ENCODE results near the gene KIF17. TPM values are rescaled to one million over a fixed set of nuclear protein-coding genes. Genes with fewer than 3 reads are reported as not detected.

Gene KIF17
- total RNA-seq, 6 donors from 2014 or later: 4.2 to 12.6 (median 8.5) TPM

- DNase-seq (peak; percentile 97), ATAC-seq (ENCODE audit: low FRiP score in 2 of 2) (peak; percentile 98 to 99)
- peak; percentile 65 to 67 for TF ChIP-seq POLR2AphosphoS5 (IDR thresholded peaks at IDR 0.05)
- no peak for TF ChIP-seq EP300 (IDR thresholded peaks at IDR 0.05)
- TF ChIP-seq POLR2A (IDR thresholded peaks at IDR 0.05): peak in 1 of 4 donors; percentile 61
- TF ChIP-seq CTCF (IDR thresholded peaks at IDR 0.05): peak in 5 of 6 experiments; percentile 36 to 82 (median 49)
- Histone ChIP-seq H3K4me1 (peaks cover 14 to 28% (median 19%) of the 10 kb centered on the region in 4 donors), H3K9me3 (no peaks in the 10 kb centered on the region), H3K27ac (peak within 1 kb of the TSS; percentile 75 to 88 (median 78)), H3K36me3 (peaks cover 0 to 20% (median 12%) of the 10 kb centered on the region in 4 donors), H3K4me3 (peak within 1 kb of the TSS; percentile 75 to 92 (median 76)), H3K27me3 (no peaks in the 10 kb centered on the region)
- WGBS, 2 donors: 3 to 10% methylated on average over 2 to 33 of the region's 58 CpGs
Measured at GRCh38 chr1:20661207-20662109, 56.3 kb downstream of the KIF17 start, which contains the start of gene DDOST. Gene DDOST, minus strand, starts transcription at chr1:20661369. Its CDS starts 19 bp downstream, at chr1:20661350.

GRCh38 chr1:20660847-20661206 lies 57.0 kb downstream of the KIF17 start:
- TF ChIP-seq POLR2AphosphoS5 (IDR thresholded peaks at IDR 0.05): no peak
- peaks cover 0 to 26% (median 17%) of the 10 kb centered on the region in 4 donors for H3K36me3 ChIP-seq
- 0% methylated on average over 17 to 20 of the region's 20 CpGs for WGBS, 2 donors
- H3K27me3 ChIP-seq: no peaks in the 10 kb centered on the region
- H3K4me3 ChIP-seq: peak overlapping the region; percentile 75 to 92 (median 76)
- H3K27ac ChIP-seq: peak overlapping the region; percentile 45 to 88 (median 78)
- no peaks in the 10 kb centered on the region for H3K9me3 ChIP-seq
- DNase-seq: no peak
- peaks cover 14 to 28% (median 19%) of the 10 kb centered on the region in 4 donors for H3K4me1 ChIP-seq
- ATAC-seq (ENCODE audit: low FRiP score in 2 of 2): peak; percentile 4 to 12

- Histone ChIP-seq H3K36me3 (peaks cover 2 to 31% (median 22%) of the 10 kb centered on the region in 4 donors), H3K4me3 (peak overlapping the region; percentile 75 to 92 (median 76)), H3K9me3 (no peaks in the 10 kb centered on the region), H3K4me1 (peaks cover 14 to 28% (median 19%) of the 10 kb centered on the region in 4 donors), H3K27ac (peak overlapping the region in 1 of 4 donors; percentile 78), H3K27me3 (no peaks in the 10 kb centered on the region)
- TF ChIP-seq POLR2AphosphoS5 (IDR thresholded peaks at IDR 0.05): no peak
- DNase-seq: no peak
- no peak for ATAC-seq (ENCODE audit: low FRiP score in 2 of 2)
- 9 to 15% methylated on average over 3 of the region's 3 CpGs for WGBS, 2 donors
Measured at GRCh38 chr1:20660363-20660762, 57.4 kb downstream of the KIF17 start.

- H3K9me3 ChIP-seq: no peaks in the 10 kb centered on the region
- DNase-seq: no peak
- ATAC-seq (ENCODE audit: low FRiP score in 2 of 2): no peak
- H3K4me3 ChIP-seq: no peak overlapping the region
- H3K27ac ChIP-seq: no peak overlapping the region
- WGBS, 2 donors: 90 to 92% methylated on average over 15 to 16 of the region's 16 CpGs
- H3K36me3 ChIP-seq: peaks cover 14 to 51% (median 40%) of the 10 kb centered on the region in 4 donors
- H3K4me1 ChIP-seq: peaks cover 14 to 28% (median 19%) of the 10 kb centered on the region in 4 donors
- TF ChIP-seq EP300 (IDR thresholded peaks at IDR 0.05) (no peak), POLR2A (IDR thresholded peaks at IDR 0.05) (no peak), POLR2AphosphoS5 (IDR thresholded peaks at IDR 0.05) (no peak), CTCF (IDR thresholded peaks at IDR 0.05) (no peak)
- no peaks in the 10 kb centered on the region for H3K27me3 ChIP-seq
Measured at GRCh38 chr1:20658166-20658915, 59.5 kb downstream of the KIF17 start.

GRCh38 chr1:20657024-20657423 lies 60.8 kb downstream of the KIF17 start:
- H3K9me3 ChIP-seq: no peaks in the 10 kb centered on the region
- 92 to 93% methylated on average over 12 of the region's 12 CpGs for WGBS, 2 donors
- H3K4me1 ChIP-seq: peaks cover 12 to 24% (median 14%) of the 10 kb centered on the region in 4 donors
- no peak overlapping the region for H3K27ac ChIP-seq
- H3K36me3 ChIP-seq: peaks cover 25 to 64% (median 53%) of the 10 kb centered on the region in 4 donors
- no peak overlapping the region for H3K4me3 ChIP-seq
- DNase-seq: no peak
- no peaks in the 10 kb centered on the region for H3K27me3 ChIP-seq
- no peak for ATAC-seq (ENCODE audit: low FRiP score in 2 of 2)
- TF ChIP-seq CTCF (IDR thresholded peaks at IDR 0.05) (no peak), EP300 (IDR thresholded peaks at IDR 0.05) (no peak)

All from upper lobe of left lung (tissue), 6 donors.